SK-N-SH (cell line): ENCODE data around the gene SLC7A11. TPM values are rescaled to one million over a fixed set of nuclear protein-coding genes. Genes with fewer than 3 reads are reported as not detected.

ENCODE experiments used
- CTCF ChIA-PET: fragments of 300-600, 350-600 bp; formaldehyde crosslinking; extraction: SDS; loops from one replicate; lab custom pipeline; 2021; lab: Yijun Ruan, JAX
- POLR2A ChIA-PET: fragments of 350-600 bp; sonication (Branson Sonifier 250); formaldehyde crosslinking; extraction: SDS; loops from one replicate; lab custom pipeline; 2020; ENCODE audit warnings: antibody characterized with exemption, inconsistent platforms; lab: Yijun Ruan, JAX
- DNase-seq: peaks from one replicate; pipeline ENCODE4 v3.0.0; 2012
- H2AFZ ChIP-seq: fragments of 200-600 bp; sonication (generic); 2 replicates; pipeline ENCODE4 v1.8.1; 2016; ENCODE audit warnings: antibody characterized with exemption, mild to moderate bottlenecking, low read depth
- H3F3A ChIP-seq: fragments of 200-600 bp; sonication (generic); replicated peaks from 2 replicates; pipeline ENCODE3; 2016; ENCODE audit warnings: antibody characterized with exemption, mild to moderate bottlenecking; ENCODE audit not compliant: insufficient read depth
- H3K27ac ChIP-seq, 2 experiments: fragments of 200-500 bp in 1 of 2; fragments of 200-600 bp in 1 of 2; sonication (Bioruptor generic) in 1 of 2; sonication (generic), shearing (Covaris generic) in 1 of 2; 2 replicates each; pipeline versions ENCODE4 v1.5.1 to v1.6.1; 2014 to 2016; ENCODE audit warnings: low read depth in 2 of 2, inconsistent platforms in 1 of 2, low read length in 1 of 2, mild to moderate bottlenecking in 1 of 2, mixed read lengths in 1 of 2
- H3K27me3 ChIP-seq: fragments of 200-600 bp; sonication (generic), shearing (Covaris generic); 2 replicates; pipeline ENCODE4 v1.6.1; 2016; ENCODE audit warnings: mixed run types; ENCODE audit not compliant: insufficient read depth
- H3K36me3 ChIP-seq, 2 experiments: fragments of 200-500 bp in 1 of 2; fragments of 200-600 bp in 1 of 2; sonication (Bioruptor generic) in 1 of 2; sonication (generic) in 1 of 2; replicated peaks in 1 of 2; 2 replicates each; pipeline versions ENCODE3 to v1.5.1; 2014 to 2016; ENCODE audit warnings: low read length in 1 of 2, mild to moderate bottlenecking in 1 of 2; ENCODE audit not compliant: insufficient read depth in 2 of 2, control insufficient read depth in 1 of 2
- H3K4me1 ChIP-seq, 2 experiments: fragments of 200-500 bp in 1 of 2; fragments of 200-600 bp in 1 of 2; sonication (Bioruptor generic) in 1 of 2; sonication (generic), shearing (Covaris generic) in 1 of 2; 2 replicates each; pipeline versions ENCODE4 v1.5.1 to v1.6.1; 2014 to 2016; ENCODE audit warnings: low read depth in 1 of 2, low read length in 1 of 2, mixed run types in 1 of 2; ENCODE audit not compliant: insufficient read depth in 2 of 2, control insufficient read depth in 1 of 2
- H3K4me2 ChIP-seq: fragments of 200-600 bp; sonication (generic), shearing (Covaris generic); 2 replicates; pipeline ENCODE4 v1.6.1; 2017; ENCODE audit warnings: mixed run types
- H3K4me3 ChIP-seq, 2 experiments: fragments of 200-500 bp in 1 of 2; fragments of 200-600 bp in 1 of 2; sonication (Bioruptor generic) in 1 of 2; sonication (generic), shearing (Covaris generic) in 1 of 2; 2 replicates each; pipeline versions ENCODE4 v1.5.1 to v1.8.1; 2014 to 2016; ENCODE audit warnings: low read depth in 2 of 2, inconsistent platforms in 1 of 2, low read length in 1 of 2, mild to moderate bottlenecking in 1 of 2, mixed read lengths in 1 of 2, moderate library complexity in 1 of 2
- H3K79me2 ChIP-seq: fragments of 200-600 bp; sonication (generic); 2 replicates; pipeline ENCODE4 v1.8.1; 2017; ENCODE audit warnings: mild to moderate bottlenecking; ENCODE audit not compliant: insufficient read depth
- H3K9ac ChIP-seq: fragments of 200-600 bp; sonication (generic); 2 replicates; pipeline ENCODE4 v1.6.1; 2017; ENCODE audit warnings: mixed run types
- H3K9me2 ChIP-seq: fragments of 200-600 bp; sonication (generic); 2 replicates; pipeline ENCODE4 v1.6.1; 2017; ENCODE audit warnings: mixed run types
- H3K9me3 ChIP-seq: fragments of 200-600 bp; sonication (generic); 2 replicates; pipeline ENCODE4 v1.6.1; 2017; ENCODE audit warnings: mixed run types, mild to moderate bottlenecking, moderate library complexity
- H4K20me1 ChIP-seq: fragments of 200-600 bp; sonication (generic); 2 replicates; pipeline ENCODE4 v1.6.1; 2017; ENCODE audit warnings: mild to moderate bottlenecking, mixed run types; ENCODE audit not compliant: insufficient read depth
- CTCF ChIP-seq: fragments of 200-600 bp; sonication (generic); IDR thresholded peaks from 2 replicates; pipeline ENCODE4 v1.6.1; 2017; ENCODE audit warnings: antibody characterized with exemption, mild to moderate bottlenecking, moderate library complexity
- ELF1 ChIP-seq: IDR thresholded peaks from 2 replicates; pipeline ENCODE4 v1.4.0; 2012
- FOSL2 ChIP-seq: IDR thresholded peaks from 2 replicates; pipeline ENCODE4 v1.4.0; 2012; ENCODE audit warnings: low read depth, mild to moderate bottlenecking, moderate library complexity, borderline replicate concordance
- FOXM1 ChIP-seq: IDR thresholded peaks from 2 replicates; pipeline ENCODE4 v1.4.0; 2012; ENCODE audit warnings: low read depth, mild to moderate bottlenecking
- GATA2 ChIP-seq: sonication (generic); formaldehyde crosslinking; IDR thresholded peaks from 2 replicates; pipeline ENCODE4 v1.5.0; 2020; ENCODE audit warnings: mild to moderate bottlenecking, missing genetic modification reagents
- IRF3 ChIP-seq: fragments of 150-350 bp; IDR thresholded peaks from 2 replicates; pipeline ENCODE4 v1.6.1; 2016; ENCODE audit warnings: mild to moderate bottlenecking, low read depth, low read length
- JUND ChIP-seq: IDR thresholded peaks from 2 replicates; pipeline ENCODE4 v1.4.0; 2012
- MEF2A ChIP-seq: IDR thresholded peaks from 2 replicates; pipeline ENCODE4 v1.4.0; 2012; ENCODE audit warnings: low read depth, borderline replicate concordance
- MXI1 ChIP-seq: IDR thresholded peaks from 2 replicates; pipeline ENCODE4 v1.6.1; 2012; ENCODE audit warnings: mild to moderate bottlenecking, low read depth, low read length, improper control_type of control experiment
- NFIC ChIP-seq: IDR thresholded peaks from 2 replicates; pipeline ENCODE4 v1.4.0; 2012; ENCODE audit warnings: borderline replicate concordance
- PBX3 ChIP-seq: IDR thresholded peaks from 2 replicates; pipeline ENCODE4; 2012
- RAD21 ChIP-seq: IDR thresholded peaks from 2 replicates; pipeline ENCODE4 v1.6.1; 2012; ENCODE audit warnings: mild to moderate bottlenecking, low read length
- RFX5 ChIP-seq: IDR thresholded peaks from 2 replicates; pipeline ENCODE4 v1.6.1; 2012; ENCODE audit warnings: mild to moderate bottlenecking, improper control_type of control experiment, low read length
- TAF1 ChIP-seq: IDR thresholded peaks from 2 replicates; pipeline ENCODE4 v1.6.1; 2012; ENCODE audit warnings: low read depth, mild to moderate bottlenecking, low read length, moderate library complexity, borderline replicate concordance
- TEAD4 ChIP-seq: IDR thresholded peaks from 2 replicates; pipeline ENCODE4 v1.4.0; 2012; ENCODE audit warnings: mild to moderate bottlenecking, borderline replicate concordance; ENCODE audit not compliant: insufficient read depth
- USF1 ChIP-seq: IDR thresholded peaks from 2 replicates; pipeline ENCODE4 v1.4.0; 2012; ENCODE audit warnings: low read depth, borderline replicate concordance
- YY1 ChIP-seq: IDR thresholded peaks from 2 replicates; pipeline ENCODE4 v1.4.0; 2012; ENCODE audit warnings: low read depth, mild to moderate bottlenecking
- WGBS: methylation state at CpG from one replicate; pipeline ENCODE4 v1.1.6; 2017; ENCODE audit warnings: low lambda C conversion rate; 5-methylcytosine and 5-hydroxymethylcytosine counted together
- polyA plus RNA-seq, 3 experiments: library from polyadenylated mRNA; depleted of rRNA; stranded (reverse); fragments of >200 nt; gene quantifications; 2 replicates each; pipeline ENCODE4 v1.2.3, GENCODE V29; 2012
- TF ChIP-seq, protein P1 (sequence below): IDR thresholded peaks from 2 replicates; pipeline ENCODE4 v1.6.1; 2012; ENCODE audit warnings: mild to moderate bottlenecking, low read depth, low read length, moderate library complexity

Gene SLC7A11
- polyA plus RNA-seq, 1 of the 3 experiments (the other 2 are of a cell fraction) = 3.1 TPM

DNA sequence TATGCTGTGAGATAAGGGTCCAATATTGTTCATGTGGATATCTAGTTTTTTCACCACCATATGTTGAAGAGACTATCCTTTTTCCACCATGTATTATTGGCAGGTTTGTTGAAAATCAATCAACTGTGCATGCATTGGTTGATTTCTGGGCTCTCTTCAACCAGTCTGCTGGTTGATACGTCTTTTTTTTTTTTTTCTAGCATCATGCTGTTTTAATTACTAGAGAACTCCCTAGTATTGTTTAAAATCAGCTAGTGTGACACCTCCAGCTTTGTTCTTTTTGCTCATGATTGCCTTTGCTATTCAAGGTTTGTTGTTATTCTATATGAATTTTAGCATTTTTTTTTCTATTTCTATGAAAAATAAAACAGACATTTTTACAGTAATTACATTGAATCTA is 123.9 kb downstream of the SLC7A11 start (continued):
- TF ChIP-seq CTCF (no peak), RAD21 (no peak)

GRCh38 chr4:138115053-138115452 is 127.1 kb downstream of the SLC7A11 start:
- Histone ChIP-seq H3K4me2 (no peak overlapping the region), H3K27me3 (no peaks in the 10 kb centered on the region), H3K36me3 (no peaks in the 10 kb centered on the region), H3K9me2 (no peaks in the 10 kb centered on the region), H3K9me3 (no peaks in the 10 kb centered on the region), H2AFZ (no peak overlapping the region), H4K20me1 (no peaks in the 10 kb centered on the region), H3F3A (no peaks in the 10 kb centered on the region), H3K9ac (no peak overlapping the region), H3K79me2 (no peaks in the 10 kb centered on the region), H3K27ac (no peak overlapping the region), H3K4me3 (no peak overlapping the region), H3K4me1 (no peaks in the 10 kb centered on the region; a peak in 1 of 4 replicates)
- WGBS = 55% methylated on average over 2 of the region's 2 CpGs
- CTCF ChIA-PET = interaction anchor here (0.5 kb wide), 1 partner anchor 40 kb away, joined by 3 read pairs; no protein-coding TSS in a partner anchor
- POLR2A ChIA-PET = no interaction called here
- no peak for DNase-seq
- no peak for TF ChIP-seq RAD21
- no peak for TF ChIP-seq FOSL2
- TF ChIP-seq, protein P1, sequence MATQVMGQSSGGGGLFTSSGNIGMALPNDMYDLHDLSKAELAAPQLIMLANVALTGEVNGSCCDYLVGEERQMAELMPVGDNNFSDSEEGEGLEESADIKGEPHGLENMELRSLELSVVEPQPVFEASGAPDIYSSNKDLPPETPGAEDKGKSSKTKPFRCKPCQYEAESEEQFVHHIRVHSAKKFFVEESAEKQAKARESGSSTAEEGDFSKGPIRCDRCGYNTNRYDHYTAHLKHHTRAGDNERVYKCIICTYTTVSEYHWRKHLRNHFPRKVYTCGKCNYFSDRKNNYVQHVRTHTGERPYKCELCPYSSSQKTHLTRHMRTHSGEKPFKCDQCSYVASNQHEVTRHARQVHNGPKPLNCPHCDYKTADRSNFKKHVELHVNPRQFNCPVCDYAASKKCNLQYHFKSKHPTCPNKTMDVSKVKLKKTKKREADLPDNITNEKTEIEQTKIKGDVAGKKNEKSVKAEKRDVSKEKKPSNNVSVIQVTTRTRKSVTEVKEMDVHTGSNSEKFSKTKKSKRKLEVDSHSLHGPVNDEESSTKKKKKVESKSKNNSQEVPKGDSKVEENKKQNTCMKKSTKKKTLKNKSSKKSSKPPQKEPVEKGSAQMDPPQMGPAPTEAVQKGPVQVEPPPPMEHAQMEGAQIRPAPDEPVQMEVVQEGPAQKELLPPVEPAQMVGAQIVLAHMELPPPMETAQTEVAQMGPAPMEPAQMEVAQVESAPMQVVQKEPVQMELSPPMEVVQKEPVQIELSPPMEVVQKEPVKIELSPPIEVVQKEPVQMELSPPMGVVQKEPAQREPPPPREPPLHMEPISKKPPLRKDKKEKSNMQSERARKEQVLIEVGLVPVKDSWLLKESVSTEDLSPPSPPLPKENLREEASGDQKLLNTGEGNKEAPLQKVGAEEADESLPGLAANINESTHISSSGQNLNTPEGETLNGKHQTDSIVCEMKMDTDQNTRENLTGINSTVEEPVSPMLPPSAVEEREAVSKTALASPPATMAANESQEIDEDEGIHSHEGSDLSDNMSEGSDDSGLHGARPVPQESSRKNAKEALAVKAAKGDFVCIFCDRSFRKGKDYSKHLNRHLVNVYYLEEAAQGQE = no peak
- TF ChIP-seq TAF1 = no peak
- no peak for TF ChIP-seq FOXM1
- no peak for TF ChIP-seq RFX5
- TF ChIP-seq GATA2 (CRISPR knock-in tag) = no peak
- TF ChIP-seq NFIC = no peak
- TF ChIP-seq TEAD4 = no peak
- TF ChIP-seq JUND = no peak
- TF ChIP-seq ELF1 = no peak
- TF ChIP-seq MEF2A = no peak
- no peak for TF ChIP-seq IRF3
- TF ChIP-seq USF1 = no peak
- no peak for TF ChIP-seq YY1
- TF ChIP-seq MXI1 = no peak
- TF ChIP-seq PBX3 = no peak
